Left ventricle myocardium superior (tissue), 1 donor: ENCODE results near the gene TNS1. TPM values are rescaled to one million over a fixed set of nuclear protein-coding genes. Genes with fewer than 3 reads are reported as not detected.

Source experiments
- ATAC-seq: fragments of 200-7000 bp; cut with Tn5 transposase; one replicate; pipeline ENCODE4 v1.9.1; 2020; ENCODE audit warnings: mild to moderate bottlenecking, moderate library complexity
- DNase-seq: peaks from one replicate; pipeline ENCODE4 v3.0.0-alpha.2; 2020
- intact Hi-C: fragments of 100-400 bp; cut with micrococcal nuclease; formaldehyde crosslinking; loops from one replicate; pipeline ENCODE4 v1.11.0; 2022
- total RNA-seq: library from RNA; stranded (reverse); fragmentation: NEBNext Ultra II Directional; extraction: Animal tissue kit (Norgen Biotek cat#: 25700); gene quantifications from one replicate; pipeline ENCODE4 v1.2.1, GENCODE V29; 2021
- donor health status: DM: no; HTN: yes; CAD: no; lungs with severe emphysema.

TNS1 gene
- total RNA-seq, 1 donor from 2014 or later = 783 TPM

DNA sequence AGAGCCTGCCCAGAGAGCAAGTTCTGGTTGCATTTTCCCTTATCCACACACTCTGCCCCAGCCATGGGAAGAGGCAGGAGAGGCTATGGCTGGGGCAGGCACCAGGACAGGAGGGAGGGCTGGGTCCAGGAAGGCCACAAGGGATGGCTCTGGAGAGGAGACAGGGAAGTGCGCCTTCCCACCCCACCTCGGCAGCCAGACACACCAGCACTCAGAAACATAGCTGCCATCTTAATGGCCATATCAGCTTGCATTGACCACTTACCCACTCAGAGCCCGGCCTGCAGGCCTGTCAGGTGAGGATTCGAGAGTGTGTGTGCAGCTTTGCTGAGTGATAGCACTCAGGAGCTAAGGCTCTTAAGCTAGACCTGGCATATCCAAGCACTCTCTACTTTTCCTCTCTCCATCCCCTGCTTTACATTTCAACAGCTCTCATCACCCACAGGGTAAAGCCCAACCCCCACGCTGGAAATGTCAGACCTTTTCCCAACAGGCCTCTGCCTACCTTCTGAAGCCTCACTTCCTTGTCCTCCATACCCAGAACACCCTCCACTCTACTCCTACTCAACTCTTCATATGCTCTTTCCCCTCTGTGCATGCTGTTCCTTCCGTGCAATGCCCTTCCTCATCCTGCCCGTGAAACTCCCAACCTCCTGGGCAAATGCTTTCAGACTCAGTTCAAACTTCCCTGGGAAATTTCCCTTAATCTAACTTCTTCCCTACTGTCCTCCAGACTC lies 147.9 kb downstream of the TNS1 start:
- no peak for ATAC-seq
- intact Hi-C loops = no loop called here
- DNase-seq = no peak

DNA sequence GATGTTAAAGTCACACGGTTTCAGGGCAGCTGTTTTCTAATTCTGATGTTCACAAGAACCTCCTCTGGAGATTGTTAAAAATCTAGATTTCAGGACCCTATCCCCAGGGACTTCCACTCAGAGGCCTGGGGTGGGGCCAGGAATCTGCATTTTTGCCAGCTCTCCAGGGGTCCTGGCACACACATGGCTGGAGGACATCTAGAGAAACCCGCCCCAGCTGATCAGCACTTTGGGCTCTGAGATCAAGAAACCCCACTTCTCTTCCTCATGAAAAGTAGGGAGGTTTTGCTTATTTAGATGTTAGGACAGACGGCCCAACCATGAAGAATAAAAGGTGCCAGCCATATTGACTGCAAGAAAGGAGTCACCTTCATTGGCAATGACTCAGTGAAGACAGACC lies 148.8 kb downstream of the TNS1 start:
- DNase-seq = no peak
- intact Hi-C loops = no loop called here
- no peak for ATAC-seq

DNA sequence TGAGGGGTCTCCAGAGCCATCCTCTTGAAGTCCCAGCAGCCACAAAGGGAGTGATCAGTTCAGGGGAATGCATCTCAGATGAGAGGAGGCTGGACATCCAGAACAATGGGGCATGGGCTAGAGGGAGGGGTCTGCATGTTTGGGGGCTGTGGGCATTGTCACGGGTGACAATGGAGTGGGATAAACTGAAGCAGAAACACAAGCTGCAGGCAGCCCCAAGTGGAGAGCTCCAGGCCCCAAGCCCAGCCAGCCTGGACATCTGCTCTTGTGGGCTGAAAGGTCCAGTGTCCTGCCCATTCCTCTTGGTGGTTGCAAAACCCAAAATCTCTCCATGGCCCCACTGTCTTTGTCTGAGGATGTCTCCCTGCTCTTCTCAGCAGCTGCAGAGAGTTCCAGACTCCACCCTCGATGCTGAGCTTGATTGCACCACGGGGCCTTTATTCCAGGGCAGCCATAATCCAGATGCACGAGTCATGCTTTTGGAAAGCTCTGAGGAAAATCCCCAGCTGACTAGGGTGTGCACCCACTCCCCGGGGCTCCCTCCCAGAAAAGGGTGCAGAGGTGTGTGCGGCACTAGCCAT lies 149.4 kb downstream of the TNS1 start:
- DNase-seq (peak; percentile 70), ATAC-seq (peak; percentile 2)
- intact Hi-C loops = no loop called here

DNA sequence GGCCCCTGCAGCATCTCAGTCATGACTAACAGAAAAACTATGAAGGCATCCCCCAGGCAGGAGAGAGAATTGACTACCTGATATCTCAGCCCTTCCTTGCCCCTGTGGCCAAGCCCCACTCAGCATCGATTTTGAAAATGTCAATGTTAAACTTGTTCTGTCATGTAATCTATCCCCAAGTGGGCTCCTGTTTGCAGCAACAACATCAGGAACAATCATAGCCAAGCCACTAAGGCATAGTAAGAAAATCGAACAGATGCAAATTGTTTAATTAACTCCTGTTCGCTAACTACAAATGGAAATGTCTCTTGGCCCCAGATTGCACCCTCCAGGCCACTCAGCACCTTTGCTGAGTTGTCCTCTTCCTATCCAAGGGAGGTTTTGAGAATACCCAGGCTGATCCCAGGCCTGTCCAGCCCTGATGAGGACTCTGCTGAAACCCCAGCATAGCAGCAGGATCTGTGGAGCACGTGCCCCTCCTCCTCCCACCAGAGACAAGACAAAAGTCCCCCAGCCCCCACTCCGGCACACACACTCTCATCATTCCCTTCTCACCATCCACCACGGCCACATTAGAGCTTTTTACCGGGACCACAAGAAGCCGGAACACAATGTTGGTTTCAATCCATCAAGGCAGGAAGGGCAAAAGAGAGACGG lies 150.1 kb downstream of the TNS1 start:
- intact Hi-C loops = no loop called here
- DNase-seq (no peak), ATAC-seq (no peak)

DNA sequence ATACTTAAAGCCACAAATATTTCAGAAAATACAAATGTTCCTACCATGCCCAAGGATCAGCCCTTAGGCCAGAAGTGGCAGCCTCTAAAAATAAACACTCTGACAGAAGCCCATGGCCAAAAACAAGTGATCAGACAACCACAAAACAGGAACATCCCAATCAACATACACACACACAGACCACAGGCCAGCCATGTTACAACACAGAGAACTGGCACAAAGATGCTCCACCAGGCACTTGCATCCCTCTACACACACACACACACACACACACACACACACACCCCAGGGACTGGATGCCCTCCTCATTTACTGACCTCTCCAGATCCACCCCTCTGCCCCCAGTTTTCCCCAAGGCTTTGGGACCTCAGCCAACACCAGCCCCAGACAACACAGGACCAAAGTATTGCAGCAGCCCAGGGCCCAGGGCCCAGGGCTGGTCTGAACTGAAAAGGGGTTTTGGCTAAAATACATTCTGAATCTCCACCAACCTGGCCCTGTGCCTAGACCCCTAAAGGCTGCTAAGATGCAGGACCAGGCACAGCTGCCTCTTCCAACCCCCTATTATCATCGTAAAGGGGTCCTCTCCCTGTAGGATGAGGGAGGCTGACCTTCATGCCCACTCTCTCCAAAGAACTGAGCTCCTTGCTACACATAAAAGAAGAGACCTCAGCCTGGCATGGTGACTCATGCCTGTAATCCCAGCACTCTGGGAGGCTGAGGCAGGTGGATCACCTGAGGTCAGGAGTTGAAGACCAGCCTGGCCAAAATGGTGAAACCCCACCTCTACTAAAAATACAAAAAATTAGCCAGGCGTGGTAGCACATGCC lies 151.4 kb downstream of the TNS1 start:
- DNase-seq (no peak), ATAC-seq (peak; percentile 36)
- intact Hi-C loops = no loop called here

DNA sequence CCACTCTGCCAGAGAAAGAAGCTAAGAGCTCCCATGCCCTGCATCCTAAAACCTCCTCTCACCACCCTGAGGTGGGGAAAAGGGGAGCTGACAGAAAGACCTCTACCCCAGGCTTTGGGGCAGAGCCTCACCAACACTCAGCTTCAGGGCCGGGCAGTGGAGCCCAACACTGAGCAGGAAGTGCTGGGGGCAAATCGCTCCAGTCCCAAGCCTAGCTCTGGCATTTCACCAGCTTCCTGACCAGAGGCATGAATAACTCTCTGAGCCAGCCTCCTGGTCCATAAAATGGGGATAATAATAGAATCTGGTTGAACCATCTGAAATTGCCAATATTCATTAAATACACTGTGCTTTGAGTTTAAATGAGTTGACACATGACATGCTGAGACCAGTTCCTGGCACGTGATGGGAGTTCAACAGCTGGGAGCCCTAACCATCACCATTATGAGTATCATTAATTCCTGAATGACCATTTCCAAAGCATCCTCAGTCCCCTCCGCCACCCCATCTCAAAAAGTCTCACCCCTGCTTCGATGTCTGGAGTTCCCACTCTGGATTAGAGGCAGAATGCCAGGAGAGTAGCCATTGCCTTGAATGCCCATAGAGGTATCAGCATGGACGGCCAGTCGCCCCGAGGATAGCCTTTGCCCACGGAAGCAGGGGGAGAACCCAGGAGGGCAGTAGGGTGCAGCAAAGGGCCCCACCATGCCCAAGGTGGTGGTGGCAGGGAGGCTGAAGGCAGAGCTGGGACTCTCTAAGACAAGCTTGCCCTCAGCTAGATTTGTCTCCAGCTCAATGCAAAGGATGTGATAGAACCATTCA lies 153.4 kb downstream of the TNS1 start:
- intact Hi-C loops = no loop called here
- ATAC-seq (no peak), DNase-seq (peak; percentile 11)

DNA sequence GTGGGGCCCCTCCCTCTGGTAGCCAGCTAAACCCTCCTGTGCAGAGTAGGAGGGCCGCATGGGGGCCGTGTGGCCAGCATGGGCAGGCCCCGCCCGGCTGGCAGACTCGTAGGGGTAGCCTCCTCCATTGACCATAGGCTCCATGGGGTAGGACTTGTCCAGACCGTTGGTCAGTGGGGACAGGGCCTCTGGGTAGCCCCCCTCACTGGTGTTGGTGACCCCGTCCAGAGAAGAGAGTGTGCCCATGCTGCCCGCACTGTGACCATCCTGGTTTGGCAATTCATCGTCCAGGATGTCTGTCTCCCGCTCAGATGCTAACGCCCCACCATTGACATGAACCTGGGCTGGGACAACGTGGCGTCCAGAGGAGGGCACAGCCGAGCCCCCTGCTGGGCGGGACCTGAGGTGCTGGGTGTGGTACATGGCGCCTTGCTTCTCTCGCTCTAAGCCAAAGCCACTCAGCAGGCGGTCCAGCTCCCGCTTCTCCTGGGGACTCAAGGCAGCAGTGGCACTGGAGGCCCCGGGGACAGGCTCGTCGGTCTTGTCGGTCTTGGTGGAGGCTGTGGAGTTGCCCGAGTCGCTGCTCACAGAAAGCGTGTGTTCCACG lies 154.3 kb downstream of the TNS1 start:
- intact Hi-C loops = no loop called here
- no peak for DNase-seq
- no peak for ATAC-seq

DNA sequence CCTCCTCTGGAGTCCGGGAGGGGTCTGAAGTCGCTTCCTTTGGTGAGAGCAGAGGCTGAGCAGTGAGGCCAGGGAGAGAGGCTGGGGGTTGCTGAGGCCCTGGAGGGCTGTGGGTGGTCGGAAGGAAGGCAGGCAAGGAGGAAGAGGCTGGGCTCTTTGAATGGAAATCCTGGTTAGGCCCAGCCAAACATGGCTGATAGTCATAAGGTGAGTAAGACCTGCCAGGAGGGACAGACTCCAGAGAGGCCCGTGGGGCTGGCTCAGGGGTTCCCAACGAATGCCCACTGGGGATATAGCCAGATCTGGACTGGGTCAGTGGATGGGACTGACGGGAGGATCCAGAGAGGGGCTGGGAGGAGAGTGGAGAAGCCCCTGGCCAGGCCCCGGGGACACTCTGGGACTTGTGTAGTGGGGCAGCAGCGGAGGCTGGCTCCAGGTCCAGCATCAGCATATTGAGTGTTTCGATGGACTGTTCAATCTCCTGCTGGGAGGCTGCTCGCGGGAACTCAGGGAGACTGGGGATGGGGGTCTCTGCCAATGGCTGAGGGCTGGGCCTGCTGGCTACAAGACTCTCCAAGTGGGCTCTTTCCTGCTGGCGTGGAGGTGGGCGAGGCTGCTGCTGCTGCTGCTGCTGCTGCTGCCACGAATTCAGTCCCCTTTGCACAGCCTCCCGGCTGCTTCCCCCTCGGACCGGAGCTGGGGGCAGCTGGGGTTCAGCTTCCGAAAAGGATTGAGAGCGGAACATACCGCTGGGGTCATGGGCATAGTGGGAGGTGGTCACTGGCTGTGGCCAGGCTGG lies 155.0 kb downstream of the TNS1 start:
- no peak for ATAC-seq
- intact Hi-C loops = no loop called here
- no peak for DNase-seq

DNA sequence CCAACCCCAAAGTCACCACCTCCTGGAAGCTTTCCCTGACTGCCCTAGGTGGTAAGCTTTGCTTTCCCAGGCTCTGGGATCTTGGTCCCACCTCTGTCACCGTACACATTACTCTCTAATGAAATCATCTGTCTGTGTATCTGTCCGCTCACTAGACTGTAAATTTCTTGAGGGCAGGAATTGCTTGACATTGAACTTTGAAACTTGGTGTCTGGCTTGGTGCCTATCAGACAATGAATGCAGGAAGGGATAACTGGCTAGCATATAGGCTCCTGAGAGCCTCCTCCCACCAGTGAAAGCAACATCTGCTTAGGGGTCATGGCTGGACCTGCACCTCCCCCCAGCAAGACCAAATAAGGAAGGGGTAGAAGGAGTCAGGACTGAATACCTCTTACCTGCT lies 155.7 kb downstream of the TNS1 start:
- ATAC-seq (no peak), DNase-seq (no peak)
- intact Hi-C loops = no loop called here

DNA sequence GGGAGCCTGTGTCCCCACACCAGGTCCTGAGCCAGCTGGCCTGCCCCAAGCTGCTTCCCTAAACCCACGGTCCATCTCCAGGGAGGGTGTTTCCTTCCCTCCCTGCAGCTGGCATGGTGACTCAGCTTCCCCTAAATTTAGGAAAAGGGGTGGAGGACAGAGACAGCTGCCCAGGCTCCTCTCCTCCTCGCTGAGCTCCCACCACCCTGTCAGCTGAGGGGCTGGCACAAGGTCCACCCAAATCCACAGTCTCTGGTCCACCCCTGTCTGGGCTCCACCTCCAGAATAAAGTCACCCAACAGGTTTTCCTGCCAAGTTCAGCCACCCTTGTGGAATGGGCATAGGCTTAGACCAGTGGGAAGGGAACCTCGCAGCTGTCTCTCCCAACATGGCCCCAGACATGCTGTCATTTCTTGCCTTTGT lies 156.5 kb downstream of the TNS1 start:
- intact Hi-C loops = no loop called here
- ATAC-seq (peak; percentile 7), DNase-seq (peak; percentile 62)

DNA sequence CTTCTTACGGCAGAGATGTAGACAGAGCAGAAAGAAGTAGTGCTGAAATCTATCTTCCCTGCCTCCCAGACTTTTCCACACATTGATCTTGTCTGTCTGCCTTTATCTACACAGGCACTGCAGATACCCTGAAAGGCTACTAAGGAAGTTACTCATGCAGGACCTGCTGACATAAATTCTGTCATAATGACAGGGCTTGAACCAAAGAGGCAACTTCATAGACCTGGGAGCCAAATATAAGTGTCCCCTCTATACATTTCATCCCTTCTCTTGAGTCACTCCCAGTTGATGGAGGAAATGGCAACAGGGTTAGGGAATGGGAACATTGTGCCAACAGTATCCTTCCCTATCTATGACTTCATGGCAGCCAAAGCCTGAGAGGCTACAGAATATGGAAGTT lies 157.5 kb downstream of the TNS1 start:
- ATAC-seq (no peak), DNase-seq (no peak)
- intact Hi-C loops = no loop called here

DNA sequence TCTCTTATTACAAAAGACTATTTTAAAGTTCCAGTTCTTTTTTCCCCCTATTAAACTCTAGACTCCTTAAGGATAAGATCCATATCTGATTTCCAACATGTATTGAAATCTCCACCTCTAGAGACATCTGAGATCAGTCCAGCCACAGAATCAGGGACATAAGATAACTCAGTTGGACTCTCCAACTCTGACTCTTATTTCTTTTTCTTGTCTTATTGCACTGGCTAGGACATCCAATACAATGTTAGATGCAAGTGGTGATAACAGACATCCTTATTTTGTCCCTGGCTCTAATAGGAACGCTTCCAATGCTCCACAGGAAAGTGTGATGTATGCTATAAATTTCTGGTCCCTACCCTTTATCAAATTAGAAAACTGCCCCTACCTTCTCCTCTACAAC lies 158.1 kb downstream of the TNS1 start:
- ATAC-seq = no peak
- DNase-seq = no peak
- intact Hi-C loops = no loop called here

DNA sequence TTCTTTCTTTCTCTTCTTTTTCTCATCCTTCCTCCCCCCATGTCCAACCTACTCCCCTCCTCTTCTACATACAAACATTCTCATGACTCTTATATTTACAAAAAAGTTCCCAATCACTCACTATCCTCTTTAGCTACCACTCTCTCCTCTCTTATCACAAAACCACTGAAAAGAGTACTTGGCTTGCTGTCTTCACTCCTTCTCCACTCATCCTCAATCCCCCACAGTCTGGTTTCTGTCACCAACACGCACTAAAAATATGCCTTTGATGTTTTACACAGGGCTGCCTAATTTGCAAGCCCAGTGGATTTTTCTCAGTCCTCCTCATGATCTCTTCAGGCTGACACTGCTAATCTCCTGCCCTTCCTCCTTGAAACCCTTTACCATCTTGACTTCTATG lies 159.5 kb downstream of the TNS1 start:
- intact Hi-C loops = no loop called here
- DNase-seq (no peak), ATAC-seq (peak; percentile 51)

DNA sequence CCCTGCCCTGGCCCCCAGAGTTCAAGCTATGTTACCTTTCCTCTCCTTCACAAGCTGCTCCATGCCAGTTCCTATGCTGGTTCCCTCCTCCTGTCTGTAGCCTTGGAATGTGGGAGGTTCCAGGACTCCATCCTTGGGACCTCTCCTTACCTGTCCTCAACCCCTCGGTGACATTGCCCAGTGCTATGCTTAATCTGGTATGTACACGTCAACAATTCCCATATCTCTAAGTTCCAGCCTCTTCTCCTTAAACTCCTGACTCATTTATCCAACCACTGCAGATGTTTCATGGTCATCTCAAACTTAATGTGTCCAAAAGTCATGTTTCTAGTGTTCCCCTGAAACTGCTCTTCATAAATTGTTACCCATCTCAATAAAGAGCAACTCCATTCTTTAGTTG lies 160.8 kb downstream of the TNS1 start:
- DNase-seq = no peak
- intact Hi-C loops = no loop called here
- ATAC-seq = no peak

DNA sequence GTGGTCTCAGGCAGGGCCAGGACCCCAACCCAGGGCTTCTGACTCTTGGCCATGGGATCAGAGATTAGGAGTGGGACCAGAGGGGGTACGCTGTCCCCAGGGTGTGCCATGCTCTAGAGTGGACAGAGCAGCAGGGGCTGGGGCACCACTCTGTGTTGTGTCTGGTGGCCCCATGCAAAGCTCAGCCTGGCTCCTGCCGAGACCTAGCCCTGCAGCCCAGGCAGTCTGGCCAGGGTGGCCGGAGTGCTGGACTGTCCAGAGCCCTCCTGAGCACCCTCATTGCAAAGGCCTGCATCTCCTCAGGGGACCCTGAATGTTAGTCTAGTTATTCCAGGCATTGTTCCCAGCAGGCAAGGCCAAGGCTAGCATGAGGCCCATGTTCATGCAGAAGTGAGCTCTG lies 162.3 kb downstream of the TNS1 start:
- ATAC-seq (no peak), DNase-seq (peak; percentile 36)
- intact Hi-C loops = no loop called here

DNA sequence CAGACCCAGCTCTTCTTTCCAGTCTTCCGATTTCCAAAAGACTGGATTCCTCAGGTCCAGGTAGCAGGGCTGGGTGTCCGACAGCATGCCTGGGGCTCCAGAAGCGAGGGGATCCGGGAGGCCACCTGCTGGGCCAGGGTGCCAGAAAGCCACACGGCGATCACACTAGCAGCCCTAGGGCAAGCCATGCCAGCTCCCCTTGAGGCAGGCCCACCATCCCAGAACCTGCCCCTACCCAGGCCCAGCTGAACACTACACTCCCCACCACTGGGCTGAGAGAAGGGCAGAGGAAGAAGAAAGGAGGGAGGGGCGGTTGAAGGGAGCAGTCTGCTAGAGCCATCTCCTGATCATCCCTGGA lies 163.1 kb downstream of the TNS1 start:
- ATAC-seq (no peak), DNase-seq (peak; percentile 35)
- intact Hi-C loops = no loop called here

DNA sequence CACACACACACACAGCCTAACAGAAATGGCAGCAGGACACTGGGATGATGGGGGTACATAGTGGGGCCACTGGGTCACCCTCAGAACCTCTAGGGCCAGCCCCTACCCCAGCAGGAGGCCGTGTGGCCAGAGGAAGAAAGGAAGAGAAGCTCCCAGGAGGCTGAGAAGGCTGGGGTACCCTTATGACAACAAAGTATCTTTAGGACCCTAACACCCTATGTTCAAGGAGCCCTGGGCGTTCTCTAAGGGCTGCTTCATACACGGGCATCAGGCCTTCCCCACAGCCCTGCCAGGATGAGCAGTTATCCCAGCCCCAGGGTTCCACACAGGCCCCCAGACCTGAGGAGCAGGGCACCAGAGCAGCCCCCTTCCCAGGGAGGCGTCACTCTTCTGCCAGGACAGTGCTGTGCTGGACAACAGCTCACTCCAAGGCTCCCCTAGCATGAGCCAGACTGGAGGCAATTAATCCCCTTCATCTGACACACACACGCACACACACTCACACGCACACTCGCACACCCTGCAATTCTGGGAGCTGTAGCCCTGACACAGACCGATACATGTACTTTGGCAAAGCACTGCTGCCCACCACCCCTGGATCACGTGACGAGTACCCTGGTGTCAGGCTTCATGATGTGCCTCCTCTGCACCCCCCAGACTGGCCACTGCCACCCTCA lies 163.6 kb downstream of the TNS1 start:
- DNase-seq = peak; percentile 38
- ATAC-seq = no peak
- intact Hi-C loops = no loop called here
